SK-N-SH (cell line): ENCODE measurements around the gene BSCL2.

ENCODE experiments used
- CTCF ChIP-seq: fragments of 200-600 bp; sonication (generic); IDR thresholded peaks from 2 replicates; pipeline ENCODE4 v1.6.1; 2017; ENCODE audit warnings: antibody characterized with exemption, mild to moderate bottlenecking, moderate library complexity
- FOXJ3 ChIP-seq: sonication (generic); formaldehyde crosslinking; IDR thresholded peaks from 2 replicates; pipeline ENCODE4 v1.5.1; 2020; ENCODE audit warnings: mild to moderate bottlenecking, missing genetic modification reagents
- TAF1 ChIP-seq: IDR thresholded peaks from 2 replicates; pipeline ENCODE4 v1.6.1; 2012; ENCODE audit warnings: low read depth, mild to moderate bottlenecking, low read length, moderate library complexity, borderline replicate concordance

GRCh38 chr11:62705880-62706849, 1.1 kb downstream of the BSCL2 start:
- TF ChIP-seq TAF1 (peak; percentile 52; the same call in 1 of the 2 replicates), CTCF (no peak), FOXJ3 (CRISPR knock-in tag) (no peak)
